GM23338 (cell line): ENCODE measurements around the gene PPP1R15B.

ENCODE experiments used
- EZH2 ChIP-seq: fragments of 200-600 bp; sonication (generic); IDR thresholded peaks from one replicate; pipeline ENCODE4 v1.8.0; 2017; ENCODE audit warnings: antibody characterized with exemption, mild to moderate bottlenecking, low read depth; ENCODE audit not compliant: unreplicated experiment
- EZH2phosphoT487 ChIP-seq: fragments of 200-600 bp; sonication (generic); IDR thresholded peaks from one replicate; pipeline ENCODE4 v1.8.1; 2018; ENCODE audit warnings: antibody characterized with exemption; ENCODE audit not compliant: unreplicated experiment
- POLR2AphosphoS5 ChIP-seq: IDR thresholded peaks from 2 replicates; pipeline ENCODE4 v1.6.1; 2016; ENCODE audit warnings: antibody characterized with exemption, low read depth
- REST ChIP-seq: IDR thresholded peaks from one replicate; pipeline ENCODE4 v1.6.1; 2018; ENCODE audit warnings: antibody characterized with exemption; ENCODE audit not compliant: unreplicated experiment
- STAT1 ChIP-seq: IDR thresholded peaks from one replicate; pipeline ENCODE4 v1.6.1; 2016; ENCODE audit warnings: antibody characterized with exemption; ENCODE audit not compliant: unreplicated experiment
- ZNF114 ChIP-seq: fragments of 250-450 bp; sonication (Bioruptor Pico); IDR thresholded peaks from 2 replicates; pipeline ENCODE4 v1.5.0; 2020; ENCODE audit warnings: mild to moderate bottlenecking, moderate library complexity
- TF ChIP-seq, protein P1 (sequence below), 2 experiments: fragments of 200-600 bp in 1 of 2; sonication (generic) in 1 of 2; conservative IDR thresholded peaks; 2 replicates each; pipeline versions ENCODE4 v1.5.1 to v1.6.1; 2016 to 2017; ENCODE audit warnings: antibody characterized with exemption in 2 of 2, low read depth in 2 of 2, mild to moderate bottlenecking in 2 of 2, moderate library complexity in 1 of 2

- TF ChIP-seq POLR2AphosphoS5 = no peak
- TF ChIP-seq, protein P1, sequence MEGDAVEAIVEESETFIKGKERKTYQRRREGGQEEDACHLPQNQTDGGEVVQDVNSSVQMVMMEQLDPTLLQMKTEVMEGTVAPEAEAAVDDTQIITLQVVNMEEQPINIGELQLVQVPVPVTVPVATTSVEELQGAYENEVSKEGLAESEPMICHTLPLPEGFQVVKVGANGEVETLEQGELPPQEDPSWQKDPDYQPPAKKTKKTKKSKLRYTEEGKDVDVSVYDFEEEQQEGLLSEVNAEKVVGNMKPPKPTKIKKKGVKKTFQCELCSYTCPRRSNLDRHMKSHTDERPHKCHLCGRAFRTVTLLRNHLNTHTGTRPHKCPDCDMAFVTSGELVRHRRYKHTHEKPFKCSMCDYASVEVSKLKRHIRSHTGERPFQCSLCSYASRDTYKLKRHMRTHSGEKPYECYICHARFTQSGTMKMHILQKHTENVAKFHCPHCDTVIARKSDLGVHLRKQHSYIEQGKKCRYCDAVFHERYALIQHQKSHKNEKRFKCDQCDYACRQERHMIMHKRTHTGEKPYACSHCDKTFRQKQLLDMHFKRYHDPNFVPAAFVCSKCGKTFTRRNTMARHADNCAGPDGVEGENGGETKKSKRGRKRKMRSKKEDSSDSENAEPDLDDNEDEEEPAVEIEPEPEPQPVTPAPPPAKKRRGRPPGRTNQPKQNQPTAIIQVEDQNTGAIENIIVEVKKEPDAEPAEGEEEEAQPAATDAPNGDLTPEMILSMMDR (conservative IDR thresholded peaks at IDR 0.05; ENCODE audit: low read depth in 2 of 2) = no peak
- TF ChIP-seq EZH2 = no peak
- no peak for TF ChIP-seq EZH2phosphoT487
- no peak for TF ChIP-seq REST
- TF ChIP-seq STAT1 = no peak
- TF ChIP-seq ZNF114 (CRISPR knock-in tag) = no peak
These were observed 9.2 kb downstream of the PPP1R15B start for GRCh38 chr1:204402391-204402790.
